ENCODE results near the gene BCKDHA. TPM values are rescaled to one million over a fixed set of nuclear protein-coding genes. Genes with fewer than 3 reads are reported as not detected.

BCKDHA gene
- total and polyA plus RNA-seq, 8 donors, result 1.8 to 80.6 (median 43.1) TPM

- no peak overlapping the region for H3K4me3 ChIP-seq
- H3K27ac ChIP-seq, result no peak overlapping the region
- no peaks in the 10 kb centered on the region for H3K27me3 ChIP-seq
- WGBS, 5 donors, result 90 to 97% (median 95%) methylated on average over 8 of the region's 8 CpGs
- peaks cover 30 to 52% (median 41%) of the 10 kb centered on the region in 4 donors for H3K4me1 ChIP-seq
- no peak for TF ChIP-seq EP300 (IDR thresholded peaks at IDR 0.05)
- no peak for TF ChIP-seq POLR2AphosphoS5 (IDR thresholded peaks at IDR 0.05)
- TF ChIP-seq CTCF (IDR thresholded peaks at IDR 0.05), result no peak
- TF ChIP-seq POLR2A (IDR thresholded peaks at IDR 0.05), result no peak
- H3K9me3 ChIP-seq, result no peaks in the 10 kb centered on the region
- no peak for DNase-seq
- intact Hi-C loops (cut with DNase I; ENCODE audit: low total_unique reads), result no loop called here
- no peaks in the 10 kb centered on the region for H3K36me3 ChIP-seq
Observed at GRCh38 chr19:41371541-41371940, 26.1 kb upstream of the BCKDHA start.

- intact Hi-C loops (cut with DNase I; ENCODE audit: low total_unique reads), result no loop called here
Observed at GRCh38 chr19:41372501-41372900, 25.1 kb upstream of the BCKDHA start.

GRCh38 chr19:41373993-41374392 is 23.6 kb upstream of the BCKDHA start:
- Histone ChIP-seq H3K27ac (peak overlapping the region in 2 of 5 donors; percentile 16 to 52), H3K4me3 (no peak overlapping the region), H3K36me3 (no peaks in the 10 kb centered on the region), H3K4me1 (peaks cover 18 to 43% (median 35%) of the 10 kb centered on the region in 4 donors), H3K27me3 (no peaks in the 10 kb centered on the region), H3K9me3 (no peaks in the 10 kb centered on the region)
- TF ChIP-seq POLR2AphosphoS5 (IDR thresholded peaks at IDR 0.05) (peak; percentile 49 to 72 (median 68)), EP300 (IDR thresholded peaks at IDR 0.05) (no peak)
- 23 to 27% (median 25%) methylated on average over 12 of the region's 12 CpGs for WGBS, 5 donors
- peak; percentile 88 to 94 for DNase-seq
- intact Hi-C loops (cut with DNase I; ENCODE audit: low total_unique reads), result no loop called here

More at GRCh38 chr19:41372501-41372900, 25.1 kb upstream of the BCKDHA start:
- Histone ChIP-seq H3K4me3 (no peak overlapping the region), H3K9me3 (no peaks in the 10 kb centered on the region), H3K27ac (no peak overlapping the region), H3K4me1 (peaks cover 27 to 52% (median 46%) of the 10 kb centered on the region in 4 donors), H3K27me3 (no peaks in the 10 kb centered on the region), H3K36me3 (no peaks in the 10 kb centered on the region)
- DNase-seq, result no peak
- TF ChIP-seq EP300 (IDR thresholded peaks at IDR 0.05) (no peak), POLR2AphosphoS5 (IDR thresholded peaks at IDR 0.05) (no peak), POLR2A (IDR thresholded peaks at IDR 0.05) (no peak)
- 58 to 75% (median 61%) methylated on average over 2 of the region's 2 CpGs for WGBS, 5 donors

GRCh38 chr19:41376241-41376997 is 21.2 kb upstream of the BCKDHA start, which contains the start of gene TMEM91:
TSS of gene TMEM91 (plus strand) at chr19:41376533. CDS start at chr19:41378310, 1,777 bp downstream.
- H3K4me3 ChIP-seq, result peak within 1 kb of the TSS; percentile 59 to 65 (median 60)
- DNase-seq, result peak; percentile 34 to 71
- H3K4me1 ChIP-seq, result peaks cover 18 to 51% (median 35%) of the 10 kb centered on the region in 4 donors
- intact Hi-C loops (cut with DNase I; ENCODE audit: low total_unique reads), result no loop called here
- peak within 1 kb of the TSS; percentile 45 to 82 (median 68) for H3K27ac ChIP-seq
- no peak for TF ChIP-seq EP300 (IDR thresholded peaks at IDR 0.05)
- TF ChIP-seq POLR2A (IDR thresholded peaks at IDR 0.05), result no peak
- no peak for TF ChIP-seq CTCF (IDR thresholded peaks at IDR 0.05)
- TF ChIP-seq POLR2AphosphoS5 (IDR thresholded peaks at IDR 0.05), result no peak
- peaks cover 0 to 4% (median under 1%) of the 10 kb centered on the region in 4 donors for H3K36me3 ChIP-seq
- no peaks in the 10 kb centered on the region for H3K9me3 ChIP-seq
- no peaks in the 10 kb centered on the region for H3K27me3 ChIP-seq
- WGBS, 5 donors, result 1 to 16% (median 5%) methylated on average over 29 to 47 of the region's 47 CpGs

- H3K27me3 ChIP-seq, result no peaks in the 10 kb centered on the region
- H3K4me1 ChIP-seq, result peaks cover 18 to 51% (median 35%) of the 10 kb centered on the region in 4 donors
- WGBS, 5 donors, result 59 to 66% (median 60%) methylated on average over 8 of the region's 8 CpGs
- intact Hi-C loops (cut with DNase I; ENCODE audit: low total_unique reads), result no loop called here
- H3K4me3 ChIP-seq, result peak overlapping the region; percentile 59 to 65 (median 60)
- no peaks in the 10 kb centered on the region for H3K9me3 ChIP-seq
- TF ChIP-seq POLR2AphosphoS5 (IDR thresholded peaks at IDR 0.05), result no peak
- TF ChIP-seq CTCF (IDR thresholded peaks at IDR 0.05), result no peak
- no peak for TF ChIP-seq POLR2A (IDR thresholded peaks at IDR 0.05)
- no peak for TF ChIP-seq EP300 (IDR thresholded peaks at IDR 0.05)
- H3K36me3 ChIP-seq, result peaks cover 0 to 8% (median 2%) of the 10 kb centered on the region in 4 donors
- H3K27ac ChIP-seq, result peak overlapping the region in 4 of 5 donors; percentile 62 to 82 (median 72)
- no peak for DNase-seq
Observed at GRCh38 chr19:41376998-41377365, 20.6 kb upstream of the BCKDHA start.

All from stomach (tissue), 9 donors.